OCI-LY3 (cell line): Measurements from ENCODE around the gene RPS14.
"Not testable (repeated sequence)": the region's sequence is repeated elsewhere in the genome, so short reads cannot be mapped to it uniquely, and the experiment has no call there.

Experiments
- H2AFZ ChIP-seq: fragments of 200-600, 300-600 bp; shearing (Covaris generic); 2 replicates; pipeline ENCODE4 v1.6.0; 2014; ENCODE audit warnings: antibody characterized with exemption, low read depth, low read length
- H3K27ac ChIP-seq: fragments of 200-600, 300-600 bp; sonication (generic); 2 replicates; pipeline ENCODE4 v1.5.1; 2014; ENCODE audit warnings: mild to moderate bottlenecking, low read length, moderate library complexity, mixed read lengths
- H3K27me3 ChIP-seq: fragments of 200-600, 300-600 bp; sonication (generic); 2 replicates; pipeline ENCODE4 v1.6.1; 2014; ENCODE audit warnings: low read depth, low read length, mixed read lengths
- H3K36me3 ChIP-seq: fragments of 200-600, 300-600 bp; sonication (generic); replicated peaks from 2 replicates; pipeline ENCODE3; 2014; ENCODE audit warnings: low read depth, low read length, mixed read lengths
- H3K4me1 ChIP-seq: fragments of 300-600, 200-600 bp; sonication (generic); 2 replicates; pipeline ENCODE4 v1.6.1; 2014; ENCODE audit warnings: low read length, mixed read lengths
- H3K4me2 ChIP-seq: fragments of 200-600, 300-600 bp; sonication (generic); 2 replicates; pipeline ENCODE4 v1.6.1; 2014; ENCODE audit warnings: low read length, mixed read lengths
- H3K4me3 ChIP-seq: fragments of 300-600, 200-600 bp; sonication (generic); 2 replicates; pipeline ENCODE4 v1.5.1; 2014; ENCODE audit warnings: antibody characterized with exemption, mild to moderate bottlenecking, low read length, moderate library complexity
- H3K79me2 ChIP-seq: fragments of 300-600, 200-600 bp; shearing (Covaris generic); 2 replicates; pipeline ENCODE4 v1.6.1; 2014; ENCODE audit warnings: mild to moderate bottlenecking, low read length, mixed read lengths
- H3K9ac ChIP-seq: fragments of 300-600, 200-600 bp; shearing (Covaris generic); 2 replicates; pipeline ENCODE4 v1.6.0; 2014; ENCODE audit warnings: mild to moderate bottlenecking, low read length, moderate library complexity
- H3K9me3 ChIP-seq: fragments of 200-600, 300-600 bp; shearing (Covaris generic); 2 replicates; pipeline ENCODE4 v1.6.1; 2014; ENCODE audit warnings: low read length, mixed read lengths; ENCODE audit not compliant: insufficient read depth
- H4K20me1 ChIP-seq: fragments of 200-600, 300-600 bp; sonication (generic); 2 replicates; pipeline ENCODE4 v1.6.1; 2016; ENCODE audit warnings: low read length, mixed read lengths; ENCODE audit not compliant: insufficient read depth
- CTCF ChIP-seq: fragments of 200-600, 300-600 bp; sonication (generic); IDR thresholded peaks from 2 replicates; pipeline ENCODE4 v1.5.1; 2014; ENCODE audit warnings: antibody characterized with exemption, low read length, low read depth
- EZH2phosphoT487 ChIP-seq: fragments of 200-600 bp; shearing (Covaris generic); IDR thresholded peaks from 2 replicates; pipeline ENCODE4 v1.6.1; 2018; ENCODE audit warnings: antibody characterized with exemption, mixed run types, low read depth

Gene RPS14

GRCh38 chr5:150454492-150455229, 5.1 kb upstream of the RPS14 start:
- no peaks in the 10 kb centered on the region for H3K36me3 ChIP-seq
- H3K27ac ChIP-seq, result no peak overlapping the region
- no peaks in the 10 kb centered on the region for H3K9me3 ChIP-seq
- H2AFZ ChIP-seq, result no peak overlapping the region
- no peak for TF ChIP-seq EZH2phosphoT487
- no peak for TF ChIP-seq CTCF
- peaks cover 16% of the 10 kb centered on the region for H3K4me1 ChIP-seq
- peaks cover under 1% of the 10 kb centered on the region; the same call in 1 of the 2 replicates for H3K79me2 ChIP-seq
- no peak overlapping the region for H3K4me3 ChIP-seq
- H3K9ac ChIP-seq, result no peak overlapping the region
- no peaks in the 10 kb centered on the region for H4K20me1 ChIP-seq
- no peaks in the 10 kb centered on the region for H3K27me3 ChIP-seq
- no peak overlapping the region for H3K4me2 ChIP-seq

GRCh38 chr5:150454027-150454426, 4.5 kb upstream of the RPS14 start:
- H3K27me3 ChIP-seq, result not testable (repeated sequence)

GRCh38 chr5:150452914-150453313, 3.4 kb upstream of the RPS14 start:
- no peak overlapping the region for H3K9ac ChIP-seq
- H3K9me3 ChIP-seq, result no peaks in the 10 kb centered on the region
- peaks cover 11% of the 10 kb centered on the region for H4K20me1 ChIP-seq
- peaks cover 18% of the 10 kb centered on the region for H3K79me2 ChIP-seq
- TF ChIP-seq CTCF (no peak), EZH2phosphoT487 (no peak)
- no peak overlapping the region for H2AFZ ChIP-seq
- H3K27ac ChIP-seq, result no peak overlapping the region
- H3K4me2 ChIP-seq, result no peak overlapping the region
- H3K36me3 ChIP-seq, result peaks cover 13% of the 10 kb centered on the region
- no peaks in the 10 kb centered on the region for H3K27me3 ChIP-seq
- no peak overlapping the region for H3K4me3 ChIP-seq
- peaks cover 16% of the 10 kb centered on the region for H3K4me1 ChIP-seq

More at GRCh38 chr5:150454027-150454426, 4.5 kb upstream of the RPS14 start:
- H3K4me3 ChIP-seq, H3K4me2 ChIP-seq, H3K4me1 ChIP-seq, H3K27ac ChIP-seq, H3K9ac ChIP-seq, H3K36me3 ChIP-seq, H3K79me2 ChIP-seq, H3K9me3 ChIP-seq, H2AFZ ChIP-seq, H4K20me1 ChIP-seq: not testable (repeated sequence)

GRCh38 chr5:150451594-150451993, 2.1 kb upstream of the RPS14 start:
- H3K27me3 ChIP-seq, result no peaks in the 10 kb centered on the region
- H3K36me3 ChIP-seq, result peaks cover 26% of the 10 kb centered on the region
- no peak overlapping the region for H3K4me2 ChIP-seq
- H4K20me1 ChIP-seq, result peaks cover 24% of the 10 kb centered on the region
- peaks cover 31% of the 10 kb centered on the region for H3K79me2 ChIP-seq
- no peak overlapping the region for H2AFZ ChIP-seq
- peaks cover 12% of the 10 kb centered on the region for H3K4me1 ChIP-seq
- no peak overlapping the region for H3K27ac ChIP-seq
- H3K9me3 ChIP-seq, result no peaks in the 10 kb centered on the region
- TF ChIP-seq EZH2phosphoT487, result no peak
- TF ChIP-seq CTCF, result no peak
- H3K4me3 ChIP-seq, result no peak overlapping the region
- H3K9ac ChIP-seq, result no peak overlapping the region
